Spinal cord (tissue), 10 donors: ENCODE results near the gene IGF2R. TPM values are rescaled to one million over a fixed set of nuclear protein-coding genes. Genes with fewer than 3 reads are reported as not detected.

ENCODE experiments used
- DNase-seq, 6 donors: peaks; one replicate each; pipeline versions ENCODE4 v3.0.0 to v3.0.0-alpha.2; 2013 to 2015; ENCODE audit warnings: low spot score in 6 of 6, low read depth in 4 of 6
- H3K27ac ChIP-seq: one replicate; pipeline ENCODE4 v1.5.1; 2013; ENCODE audit warnings: low read depth, low read length, control low read depth
- H3K27me3 ChIP-seq: one replicate; pipeline ENCODE4 v1.6.1; 2013; ENCODE audit warnings: low read length; ENCODE audit not compliant: control insufficient read depth, insufficient read depth
- H3K36me3 ChIP-seq: one replicate; pipeline ENCODE4 v1.6.1; 2013; ENCODE audit warnings: low read length; ENCODE audit not compliant: control insufficient read depth, insufficient read depth
- H3K4me1 ChIP-seq: one replicate; pipeline ENCODE4 v1.6.1; 2013; ENCODE audit warnings: low read length; ENCODE audit not compliant: control insufficient read depth, insufficient read depth
- H3K4me3 ChIP-seq: one replicate; pipeline ENCODE4 v1.5.1; 2013; ENCODE audit warnings: low read depth, low read length, control low read depth
- H3K9me3 ChIP-seq: one replicate; pipeline ENCODE4 v1.6.1; 2013; ENCODE audit warnings: low read length; ENCODE audit not compliant: control insufficient read depth, insufficient read depth
- WGBS: methylation state at CpG from one replicate; pipeline ENCODE4 v1.1.5; 2013; ENCODE audit warnings: missing lambda C conversion rate; ENCODE audit not compliant: insufficient coverage; 5-methylcytosine and 5-hydroxymethylcytosine counted together
- polyA plus RNA-seq, 2 donors: library from polyadenylated mRNA; unstranded; fragments of 120-200 nt; gene quantifications; one replicate each; pipeline ENCODE4 v1.2.1, GENCODE V29; 2013; ENCODE audit not compliant: insufficient read length in 2 of 2
- total RNA-seq, 2 donors: library from RNA; depleted of rRNA in 1 of 2; stranded (reverse); fragments of 120-200 nt in 1 of 2; fragments of >200 nt in 1 of 2; gene quantifications; one replicate each; pipeline versions ENCODE4 v1.2.3 to v1.2.4, GENCODE V29; 2013 to 2014
- donor health status: healthy.

IGF2R gene
- total and polyA plus RNA-seq, 4 donors: 23.8 to 53.0 (median 31.1) TPM

DNA sequence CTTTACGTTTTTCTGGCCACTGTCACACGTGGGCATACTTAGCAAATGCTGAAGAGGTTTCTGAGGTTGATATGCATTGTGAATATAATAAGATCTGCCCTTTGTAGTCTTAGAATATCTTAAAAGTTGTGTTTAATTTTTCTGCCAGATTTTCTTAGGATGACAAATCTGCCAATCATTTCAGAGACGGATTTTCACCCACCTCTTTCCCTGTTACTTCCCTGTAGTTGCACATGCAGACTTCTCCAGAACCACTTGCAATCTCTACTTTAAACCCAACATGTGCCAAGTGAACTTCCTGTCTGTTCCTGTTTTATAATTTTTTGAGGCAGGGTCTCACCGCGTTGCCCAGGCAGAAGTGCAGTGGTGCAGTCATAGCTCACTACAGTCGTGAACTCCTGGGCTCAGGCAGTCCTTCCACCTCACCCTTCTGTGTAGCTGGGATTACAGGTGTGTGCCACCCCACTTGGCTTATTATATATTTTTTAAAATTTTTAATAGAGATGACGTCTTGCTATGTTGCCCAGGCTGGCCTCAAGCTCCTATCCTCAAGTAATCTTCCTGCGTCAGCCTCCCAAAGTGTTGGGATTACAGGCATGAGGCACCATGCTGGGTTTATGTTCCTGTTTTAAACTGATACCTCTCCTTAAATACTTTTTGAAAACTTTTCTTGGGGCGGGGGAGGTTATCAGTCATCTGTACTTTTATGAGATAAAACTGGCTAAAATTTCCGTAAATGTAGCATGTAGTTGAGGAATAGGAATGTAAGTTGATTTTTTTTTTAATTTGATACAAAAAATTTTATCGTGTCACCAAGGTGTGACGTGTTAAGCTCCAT lies 2.7 kb downstream of the IGF2R start:
- Histone ChIP-seq H3K9me3 (no peaks in the 10 kb centered on the region), H3K27ac (no peak overlapping the region), H3K4me3 (no peak overlapping the region), H3K36me3 (no peaks in the 10 kb centered on the region), H3K27me3 (no peaks in the 10 kb centered on the region), H3K4me1 (peaks cover 20% of the 10 kb centered on the region)
- no peak for DNase-seq
- 88% methylated on average over 7 of the region's 12 CpGs for WGBS

DNA sequence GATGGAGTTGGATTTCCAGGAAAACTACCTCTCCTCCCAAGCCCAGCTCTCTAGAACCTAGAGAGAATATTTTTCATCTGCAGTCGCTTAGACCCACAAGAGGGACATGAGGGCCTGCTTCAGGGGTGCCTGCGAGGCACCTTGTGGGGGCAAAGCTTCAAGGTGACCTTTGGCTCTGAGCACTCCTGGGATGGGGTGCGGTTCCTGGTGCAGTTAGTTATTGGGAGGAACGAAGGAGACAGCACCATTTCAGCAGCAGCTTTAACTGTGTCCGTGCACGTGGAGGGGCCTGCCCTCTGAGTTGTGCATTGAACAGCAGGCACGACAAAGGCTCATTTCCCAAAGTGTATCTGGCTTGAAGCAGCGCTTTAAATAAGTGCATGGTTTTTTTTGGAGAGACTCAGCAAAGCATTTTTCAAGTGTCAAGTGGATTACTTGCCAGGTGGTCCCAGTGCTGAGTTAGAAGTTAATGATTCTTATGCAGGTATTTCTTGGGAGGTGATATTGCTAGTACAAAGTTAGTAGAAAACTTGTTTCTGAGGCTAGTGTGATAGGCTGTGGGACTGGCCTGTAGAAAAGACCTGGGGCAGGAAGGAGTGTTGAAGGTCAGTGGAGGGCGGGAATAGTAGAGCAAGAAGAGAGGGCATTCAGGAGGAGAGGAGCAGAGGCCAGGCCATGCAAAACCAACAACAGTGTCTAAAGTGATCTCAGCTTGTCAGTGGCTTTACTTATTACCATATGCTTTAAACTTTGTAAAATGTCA lies 3.8 kb downstream of the IGF2R start:
- no peak overlapping the region for H3K27ac ChIP-seq
- WGBS: 66% methylated on average over 9 of the region's 9 CpGs

GRCh38 chr6:159973406-159973805 lies 4.5 kb downstream of the IGF2R start:
- H3K4me1 ChIP-seq: peaks cover 32% of the 10 kb centered on the region
- H3K27ac ChIP-seq: no peak overlapping the region
- H3K4me3 ChIP-seq: no peak overlapping the region
- DNase-seq: no peak
- no peaks in the 10 kb centered on the region for H3K9me3 ChIP-seq
- no peaks in the 10 kb centered on the region for H3K27me3 ChIP-seq
- no peaks in the 10 kb centered on the region for H3K36me3 ChIP-seq
- WGBS: no CpG with 5 or more reads among the region's 2 CpGs

More for the DNA sequence above, 3.8 kb downstream of the IGF2R start:
- H3K4me3 ChIP-seq: no peak overlapping the region
- H3K9me3 ChIP-seq: no peaks in the 10 kb centered on the region
- H3K27me3 ChIP-seq: no peaks in the 10 kb centered on the region
- H3K36me3 ChIP-seq: no peaks in the 10 kb centered on the region
- no peak for DNase-seq
- peaks cover 29% of the 10 kb centered on the region for H3K4me1 ChIP-seq

- Histone ChIP-seq H3K36me3 (no peaks in the 10 kb centered on the region), H3K27ac (no peak overlapping the region), H3K9me3 (no peaks in the 10 kb centered on the region), H3K27me3 (no peaks in the 10 kb centered on the region), H3K4me3 (no peak overlapping the region), H3K4me1 (peaks cover 35% of the 10 kb centered on the region)
- DNase-seq: no peak
- WGBS: 100% methylated on average over 2 of the region's 2 CpGs
Measured at GRCh38 chr6:159973951-159974350, 5.1 kb downstream of the IGF2R start.

DNA sequence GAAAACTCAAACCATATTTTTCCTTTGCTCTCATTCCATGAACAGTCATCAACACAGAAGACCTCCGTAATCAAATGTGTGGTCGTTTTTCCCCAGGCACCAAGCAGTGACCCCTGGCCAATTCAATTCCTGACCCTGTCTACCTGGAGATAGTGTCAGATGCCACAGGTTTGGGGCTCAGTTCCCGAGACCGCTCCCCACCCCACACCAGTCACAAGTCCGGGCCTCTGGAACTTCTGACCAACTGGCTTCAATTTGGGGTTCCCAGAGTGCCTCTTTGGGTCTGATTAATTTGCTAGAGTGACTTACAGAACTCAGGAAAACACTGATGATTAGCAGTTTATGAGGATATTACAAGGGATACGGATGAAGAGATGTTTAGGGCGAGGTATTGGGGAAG lies 6.0 kb downstream of the IGF2R start:
- H3K4me3 ChIP-seq: no peak overlapping the region
- no peak overlapping the region for H3K27ac ChIP-seq
- H3K36me3 ChIP-seq: no peaks in the 10 kb centered on the region
- H3K27me3 ChIP-seq: no peaks in the 10 kb centered on the region
- H3K9me3 ChIP-seq: no peaks in the 10 kb centered on the region
- H3K4me1 ChIP-seq: peaks cover 38% of the 10 kb centered on the region
- 75% methylated on average over 2 of the region's 7 CpGs for WGBS
- DNase-seq: no peak

DNA sequence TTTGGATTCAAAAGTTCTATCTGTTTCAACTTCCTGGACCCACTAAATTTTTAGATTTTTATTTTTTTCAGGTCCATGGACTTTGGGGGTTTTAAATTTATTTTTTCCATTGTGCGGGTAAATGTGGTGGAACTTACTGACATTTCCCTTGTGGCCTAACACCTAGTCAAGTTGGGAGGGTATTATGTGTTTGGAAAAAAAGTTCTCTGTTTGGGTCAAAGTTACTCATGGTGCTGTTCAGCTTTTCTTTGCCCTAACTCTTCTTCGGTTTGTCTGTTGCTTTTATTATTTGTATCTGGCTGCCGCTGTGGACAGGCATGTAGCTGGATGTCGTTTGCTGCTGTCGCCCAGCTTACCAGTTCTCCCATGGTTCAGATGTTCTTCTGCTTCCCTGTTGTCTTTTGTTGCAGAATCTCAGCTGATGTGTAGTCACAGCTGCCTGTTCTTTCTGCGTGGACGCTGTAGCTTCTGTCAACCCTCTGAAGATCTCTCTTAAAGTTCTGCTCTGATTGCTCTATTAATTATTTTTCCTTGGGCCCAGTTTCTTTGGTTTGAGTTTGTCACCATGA lies 7.9 kb downstream of the IGF2R start:
- H3K27ac ChIP-seq: peak overlapping the region; percentile 29
- DNase-seq: no peak
- H3K36me3 ChIP-seq: no peaks in the 10 kb centered on the region
- peaks cover 42% of the 10 kb centered on the region for H3K4me1 ChIP-seq
- no peaks in the 10 kb centered on the region for H3K9me3 ChIP-seq
- no peaks in the 10 kb centered on the region for H3K27me3 ChIP-seq
- WGBS: 68% methylated on average over 7 of the region's 7 CpGs
- no peak overlapping the region for H3K4me3 ChIP-seq

DNA sequence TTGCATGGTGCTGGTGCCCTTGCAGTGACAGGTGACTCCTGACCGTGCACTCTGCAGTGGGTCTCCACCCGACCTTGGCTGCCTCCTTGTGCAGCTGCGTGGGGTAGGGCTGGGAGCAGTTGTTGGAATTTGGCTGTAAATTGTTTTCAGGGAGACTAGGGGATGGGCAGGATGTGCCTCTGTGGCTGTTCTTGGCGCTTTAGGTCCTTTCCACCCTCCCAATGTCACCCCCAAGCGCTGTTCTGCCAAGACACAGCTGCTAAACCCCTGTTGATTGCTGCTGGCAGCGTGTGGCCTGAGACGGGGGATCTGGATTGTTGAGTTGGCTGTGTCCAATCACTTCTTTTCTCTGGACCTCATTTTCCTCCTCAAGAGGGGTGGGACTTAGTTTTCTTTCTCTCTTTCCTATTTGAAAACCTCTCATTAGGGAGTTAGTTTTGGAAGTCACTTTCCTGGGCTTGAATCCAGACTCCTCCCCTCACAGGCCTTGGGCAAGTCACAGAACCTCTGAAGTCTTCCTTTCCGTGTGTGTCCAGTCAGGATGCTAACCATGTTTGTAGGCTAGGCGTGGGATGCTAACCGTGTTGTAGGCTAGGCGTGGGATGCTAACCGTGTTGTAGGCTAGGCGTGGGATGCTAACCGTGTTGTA lies 8.5 kb downstream of the IGF2R start:
- Histone ChIP-seq H3K9me3 (no peaks in the 10 kb centered on the region), H3K27me3 (no peaks in the 10 kb centered on the region), H3K4me3 (no peak overlapping the region), H3K36me3 (no peaks in the 10 kb centered on the region), H3K27ac (peak overlapping the region; percentile 34), H3K4me1 (peaks cover 45% of the 10 kb centered on the region)
- WGBS: 71% methylated on average over 5 of the region's 14 CpGs
- peak in 4 of 6 donors; percentile 57 to 79 (median 66) for DNase-seq

DNA sequence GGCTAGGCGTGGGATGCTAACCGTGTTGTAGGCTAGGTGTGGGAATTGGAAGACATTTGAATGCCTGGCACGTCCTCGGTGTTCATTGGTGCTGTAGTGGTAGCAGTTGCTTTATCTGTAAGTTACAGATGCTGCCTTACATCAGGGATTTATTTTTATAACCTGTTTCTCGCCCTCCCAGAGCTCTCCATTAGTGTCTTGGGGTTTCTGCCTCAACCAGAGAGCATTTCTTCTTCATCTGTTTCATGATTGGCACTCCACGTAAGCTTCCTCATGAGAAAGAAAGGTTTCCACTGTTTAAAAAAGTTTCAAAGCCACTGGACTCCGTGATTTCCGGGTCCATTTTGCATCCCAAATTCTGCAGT lies 9.0 kb downstream of the IGF2R start:
- H3K4me1 ChIP-seq: peaks cover 42% of the 10 kb centered on the region
- H3K9me3 ChIP-seq: no peaks in the 10 kb centered on the region
- no peak overlapping the region for H3K4me3 ChIP-seq
- 71% methylated on average over 3 of the region's 8 CpGs for WGBS
- no peaks in the 10 kb centered on the region for H3K27me3 ChIP-seq
- peak overlapping the region; percentile 34 for H3K27ac ChIP-seq
- H3K36me3 ChIP-seq: no peaks in the 10 kb centered on the region
- DNase-seq: peak in 1 of 6 donors; percentile 65

GRCh38 chr6:159978291-159979135 lies 9.6 kb downstream of the IGF2R start:
- Histone ChIP-seq H3K27me3 (no peaks in the 10 kb centered on the region), H3K9me3 (no peaks in the 10 kb centered on the region), H3K27ac (no peak overlapping the region), H3K4me1 (peaks cover 45% of the 10 kb centered on the region), H3K36me3 (no peaks in the 10 kb centered on the region), H3K4me3 (no peak overlapping the region)
- DNase-seq: no peak
- 78% methylated on average over 12 of the region's 13 CpGs for WGBS
